Thyroid gland (tissue), 4 donors: Measurements from ENCODE around the gene CYP2A6. TPM values are rescaled to one million over a fixed set of nuclear protein-coding genes. Genes with fewer than 3 reads are reported as not detected.
A peak's percentile ranks its signal among the peaks of the same experiment; 100 is the strongest.

ENCODE experiments used
- DNase-seq, 2 donors: peaks; one replicate each; pipeline ENCODE4 v3.0.0-alpha.2; 2019
- H3K27ac ChIP-seq, 3 donors: fragments of 200-600 bp; sonication (generic); 1 replicate in 2 of 3; 2 replicates in 1 of 3; pipeline ENCODE4 v1.5.1; 2016 to 2019; ENCODE audit warnings: mild to moderate bottlenecking in 1 of 3, moderate library complexity in 1 of 3
- H3K27me3 ChIP-seq: fragments of 200-600 bp; sonication (generic); one replicate; pipeline ENCODE4 v1.5.1; 2019
- H3K36me3 ChIP-seq, 2 donors: fragments of 200-600 bp; sonication (generic); one replicate each; pipeline ENCODE4 v1.5.1; 2016 to 2019
- H3K4me1 ChIP-seq, 2 donors: fragments of 200-600 bp; sonication (generic); one replicate each; pipeline ENCODE4 v1.5.1; 2017 to 2019
- H3K4me3 ChIP-seq, 3 donors: fragments of 200-600 bp; sonication (generic); replicated peaks in 1 of 3; 1 replicate in 2 of 3; 2 replicates in 1 of 3; pipeline ENCODE4 v1.5.1; 2016; ENCODE audit warnings: mild to moderate bottlenecking in 1 of 3
- H3K9me3 ChIP-seq: fragments of 200-600 bp; sonication (generic); one replicate; pipeline ENCODE4 v1.5.1; 2017
- POLR2A ChIP-seq, 2 donors: fragments of 450-650 bp; IDR thresholded peaks; one replicate each; pipeline ENCODE4 v1.6.1; 2017; ENCODE audit warnings: antibody characterized with exemption in 2 of 2, mild to moderate bottlenecking in 2 of 2, moderate library complexity in 1 of 2
- WGBS, 2 donors: methylation state at CpG; one replicate each; pipeline ENCODE4 v1.1.5; 2017; 5-methylcytosine and 5-hydroxymethylcytosine counted together
- intact Hi-C: fragments of 100-400 bp; cut with DNase I; formaldehyde crosslinking; loops from one replicate; pipeline ENCODE4 v1.15.1; 2023
- total RNA-seq, 4 donors: library from RNA; depleted of rRNA; stranded (reverse); fragments of >200 nt; gene quantifications; one replicate each; pipeline ENCODE4 v1.2.3, GENCODE V29; 2016
- TF ChIP-seq, protein P1 (sequence below), 6 experiments: fragments of 200-600 bp in 3 of 6; fragments of 450-650 bp in 3 of 6; sonication (generic) in 3 of 6; IDR thresholded peaks; one replicate each; pipeline ENCODE4 v1.5.1; 2016 to 2019; ENCODE audit warnings: antibody characterized with exemption in 6 of 6, mild to moderate bottlenecking in 2 of 6, inconsistent platforms in 1 of 6, moderate library complexity in 1 of 6

The CYP2A6 gene
- total RNA-seq, 4 donors from 2014 or later, result not detected

DNA sequence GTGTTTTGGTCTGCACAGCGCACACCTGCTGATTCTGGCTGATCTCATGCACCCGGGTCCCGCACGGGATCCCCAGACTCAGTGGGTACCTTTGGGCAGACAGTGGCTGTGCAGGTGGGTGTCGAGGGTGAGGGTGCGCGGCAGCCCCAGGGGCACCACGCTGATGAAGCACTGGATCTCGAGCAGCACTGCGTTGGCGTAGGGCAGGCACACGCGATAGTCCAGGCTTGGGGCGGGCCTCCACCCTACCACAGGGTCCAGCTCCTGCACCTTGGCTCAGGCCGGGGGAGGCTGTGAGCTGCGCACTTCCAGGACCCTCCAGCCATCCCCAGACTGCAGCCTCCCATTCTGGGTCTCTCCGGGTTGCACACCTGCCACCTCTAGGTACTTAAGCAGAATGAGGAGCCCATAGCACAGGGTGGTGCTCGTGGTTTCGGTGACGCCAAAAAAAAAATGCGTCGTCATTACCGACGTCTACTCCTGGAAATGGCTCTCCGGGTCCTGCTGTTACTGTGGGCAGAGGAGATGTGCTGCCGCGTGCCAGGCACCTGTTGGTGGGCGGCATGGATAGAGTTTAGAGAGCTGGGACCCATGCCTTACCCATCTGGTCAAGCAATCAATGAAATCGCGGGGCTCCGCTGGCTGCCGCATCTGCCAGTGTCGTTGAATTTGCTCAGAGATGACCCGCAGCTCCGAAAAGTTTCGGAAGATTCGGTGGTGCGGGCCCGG lies 40.7 kb downstream of the CYP2A6 start:
- Histone ChIP-seq H3K4me1 (peaks cover 39 to 84% of the 10 kb centered on the region in 2 donors), H3K27ac (no peak overlapping the region), H3K27me3 (no peaks in the 10 kb centered on the region), H3K36me3 (peaks cover 13 to 22% of the 10 kb centered on the region in 2 donors), H3K4me3 (no peak overlapping the region), H3K9me3 (no peaks in the 10 kb centered on the region)
- TF ChIP-seq POLR2A (IDR thresholded peaks at IDR 0.05), result no peak
- TF ChIP-seq, protein P1, sequence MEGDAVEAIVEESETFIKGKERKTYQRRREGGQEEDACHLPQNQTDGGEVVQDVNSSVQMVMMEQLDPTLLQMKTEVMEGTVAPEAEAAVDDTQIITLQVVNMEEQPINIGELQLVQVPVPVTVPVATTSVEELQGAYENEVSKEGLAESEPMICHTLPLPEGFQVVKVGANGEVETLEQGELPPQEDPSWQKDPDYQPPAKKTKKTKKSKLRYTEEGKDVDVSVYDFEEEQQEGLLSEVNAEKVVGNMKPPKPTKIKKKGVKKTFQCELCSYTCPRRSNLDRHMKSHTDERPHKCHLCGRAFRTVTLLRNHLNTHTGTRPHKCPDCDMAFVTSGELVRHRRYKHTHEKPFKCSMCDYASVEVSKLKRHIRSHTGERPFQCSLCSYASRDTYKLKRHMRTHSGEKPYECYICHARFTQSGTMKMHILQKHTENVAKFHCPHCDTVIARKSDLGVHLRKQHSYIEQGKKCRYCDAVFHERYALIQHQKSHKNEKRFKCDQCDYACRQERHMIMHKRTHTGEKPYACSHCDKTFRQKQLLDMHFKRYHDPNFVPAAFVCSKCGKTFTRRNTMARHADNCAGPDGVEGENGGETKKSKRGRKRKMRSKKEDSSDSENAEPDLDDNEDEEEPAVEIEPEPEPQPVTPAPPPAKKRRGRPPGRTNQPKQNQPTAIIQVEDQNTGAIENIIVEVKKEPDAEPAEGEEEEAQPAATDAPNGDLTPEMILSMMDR (IDR thresholded peaks at IDR 0.05), result no peak
- intact Hi-C loops, result no loop called here
- 90 to 94% methylated on average over 23 to 38 of the region's 39 CpGs for WGBS, 2 donors
- no peak for DNase-seq

DNA sequence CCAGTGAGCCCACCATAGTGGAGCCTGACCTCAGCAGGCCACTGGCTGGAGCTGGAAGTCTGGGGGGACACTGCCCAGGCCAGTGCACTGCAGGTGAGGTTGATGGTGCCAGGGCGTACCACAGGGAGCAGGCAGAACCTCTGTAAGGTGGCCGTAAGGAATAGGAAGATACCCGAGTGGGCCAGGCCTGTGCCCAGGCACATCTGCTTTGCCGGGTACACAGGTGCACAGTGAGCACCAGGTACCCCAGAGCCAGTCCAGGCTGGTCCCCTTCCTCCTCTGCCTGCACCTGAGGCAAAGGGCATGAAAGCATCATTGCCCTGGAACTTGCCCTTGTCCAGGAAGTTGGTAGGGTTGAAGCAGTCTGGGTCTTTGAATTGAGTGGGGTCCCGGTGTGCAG lies 41.8 kb downstream of the CYP2A6 start:
- intact Hi-C loops, result no loop called here
- DNase-seq, result no peak
- H3K9me3 ChIP-seq, result no peaks in the 10 kb centered on the region
- no peaks in the 10 kb centered on the region for H3K27me3 ChIP-seq
- no peak overlapping the region for H3K27ac ChIP-seq
- peaks cover 45 to 88% of the 10 kb centered on the region in 2 donors for H3K4me1 ChIP-seq
- H3K4me3 ChIP-seq, result no peak overlapping the region
- H3K36me3 ChIP-seq, result peaks cover 13 to 22% of the 10 kb centered on the region in 2 donors
- 89 to 100% methylated on average over 4 to 5 of the region's 5 CpGs for WGBS, 2 donors
- TF ChIP-seq, protein P1 (IDR thresholded peaks at IDR 0.05), result no peak
- TF ChIP-seq POLR2A (IDR thresholded peaks at IDR 0.05), result no peak

DNA sequence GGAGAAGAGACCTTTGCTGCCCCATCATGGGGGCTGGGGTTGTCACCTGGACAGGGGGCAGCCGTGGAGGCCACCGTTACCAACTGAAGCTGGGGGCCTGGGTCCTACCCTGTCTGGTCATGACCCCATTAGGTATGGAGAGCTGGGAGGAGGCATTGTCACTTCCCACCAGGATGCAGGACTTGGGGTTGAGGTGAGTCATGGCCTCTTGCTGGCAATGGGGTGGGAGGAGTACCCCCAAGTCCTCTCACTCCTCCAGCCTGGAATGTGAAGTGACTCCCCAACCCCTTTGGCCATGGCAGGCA lies 42.3 kb downstream of the CYP2A6 start:
- Histone ChIP-seq H3K27ac (no peak overlapping the region), H3K9me3 (no peaks in the 10 kb centered on the region), H3K36me3 (peaks cover 13 to 22% of the 10 kb centered on the region in 2 donors), H3K27me3 (no peaks in the 10 kb centered on the region), H3K4me3 (no peak overlapping the region), H3K4me1 (peaks cover 47 to 90% of the 10 kb centered on the region in 2 donors)
- 100% methylated on average over 1 of the region's 2 CpGs; no CpG with 5 or more reads in 1 of the 2 donors for WGBS, 2 donors
- DNase-seq, result no peak
- TF ChIP-seq POLR2A (IDR thresholded peaks at IDR 0.05), result no peak
- TF ChIP-seq, protein P1 (IDR thresholded peaks at IDR 0.05), result peak in 1 of 6 experiments; percentile 0
- intact Hi-C loops, result no loop called here

DNA sequence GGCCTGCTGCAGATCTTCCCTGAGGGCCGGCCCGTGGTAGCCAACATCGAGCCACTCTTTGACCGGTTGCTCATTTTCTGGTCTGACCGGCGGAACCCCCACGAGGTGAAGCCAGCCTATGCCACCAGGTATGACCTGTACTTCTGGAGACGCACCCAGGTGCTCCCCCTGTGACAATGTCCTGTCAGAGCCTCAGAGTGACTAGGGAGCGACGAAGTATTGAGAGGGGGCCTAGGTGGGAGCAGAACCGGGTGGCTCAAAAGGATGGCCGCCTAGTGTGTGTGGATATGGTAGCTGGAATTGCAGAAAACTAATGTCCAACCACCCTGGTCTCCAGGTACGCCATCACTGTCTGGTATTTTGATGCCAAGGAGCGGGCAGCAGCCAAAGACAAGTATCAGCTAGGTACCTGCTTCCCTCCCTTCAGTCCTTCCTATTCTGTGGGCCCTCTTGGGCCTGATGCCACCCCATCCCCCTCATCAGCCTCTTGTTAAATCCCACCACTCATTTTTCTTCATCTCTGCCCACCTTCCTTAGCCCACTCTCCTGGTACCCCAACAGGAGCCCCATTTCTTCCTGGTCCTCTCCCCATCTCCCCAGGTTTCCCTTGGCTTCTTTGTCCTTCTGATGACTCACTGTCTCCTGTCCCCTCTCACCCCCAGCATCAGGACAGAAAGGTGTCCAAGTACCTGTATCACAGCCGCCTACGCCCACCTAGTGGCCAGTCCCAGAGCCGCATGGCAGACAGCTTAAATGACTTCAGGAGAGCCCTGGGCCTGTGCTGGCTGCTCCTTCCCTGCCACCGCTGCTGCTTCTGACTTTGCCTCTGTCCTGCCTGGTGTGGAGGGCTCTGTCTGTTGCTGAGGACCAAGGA lies 42.9 kb downstream of the CYP2A6 start:
- DNase-seq, result peak; percentile 39 to 42
- no peaks in the 10 kb centered on the region for H3K9me3 ChIP-seq
- H3K4me1 ChIP-seq, result peaks cover 48 to 90% of the 10 kb centered on the region in 2 donors
- TF ChIP-seq, protein P1 (IDR thresholded peaks at IDR 0.05), result peak in 3 of 6 experiments; percentile 11 to 25 (median 23)
- TF ChIP-seq POLR2A (IDR thresholded peaks at IDR 0.05), result no peak
- no peak overlapping the region for H3K4me3 ChIP-seq
- H3K27me3 ChIP-seq, result no peaks in the 10 kb centered on the region
- H3K36me3 ChIP-seq, result peaks cover 13 to 22% of the 10 kb centered on the region in 2 donors
- 70 to 76% methylated on average over 16 to 17 of the region's 18 CpGs for WGBS, 2 donors
- intact Hi-C loops, result no loop called here
- peak overlapping the region in 1 of 3 donors; percentile 85 for H3K27ac ChIP-seq
